DND-41 (cell line): ENCODE data around the gene DACH1.

ENCODE experiments used
- ATAC-seq: fragments of 200-7000 bp; cut with Tn5 transposase; 3 replicates; pipeline ENCODE4 v1.9.1; 2021; ENCODE audit warnings: low read depth; ENCODE audit not compliant: insufficient read depth
- DNase-seq: peaks from one replicate; pipeline ENCODE4 v3.0.0-alpha.2; 2020
- H2AFZ ChIP-seq: 2 replicates; pipeline ENCODE4 v1.6.0; 2012; ENCODE audit warnings: low read depth, low read length
- H3K27ac ChIP-seq: 2 replicates; pipeline ENCODE4 v1.5.1; 2012; ENCODE audit warnings: low read length, inconsistent platforms
- H3K27me3 ChIP-seq: fragments of 200-600 bp; sonication (generic); 2 replicates; pipeline ENCODE4 v1.6.0; 2012; ENCODE audit warnings: low read length, mild to moderate bottlenecking, inconsistent platforms; ENCODE audit not compliant: insufficient read depth, poor library complexity
- H3K36me3 ChIP-seq: 2 replicates; pipeline ENCODE4 v1.5.1; 2012; ENCODE audit warnings: low read length, inconsistent platforms; ENCODE audit not compliant: insufficient read depth
- H3K4me1 ChIP-seq: 2 replicates; pipeline ENCODE4 v1.5.1; 2012; ENCODE audit warnings: mild to moderate bottlenecking, low read length; ENCODE audit not compliant: insufficient read depth
- H3K4me2 ChIP-seq: 2 replicates; pipeline ENCODE4 v1.6.0; 2012; ENCODE audit warnings: mild to moderate bottlenecking, moderate library complexity, low read length, inconsistent platforms; ENCODE audit not compliant: insufficient read depth
- H3K4me3 ChIP-seq, 2 experiments: fragments of 200-600 bp in 1 of 2; shearing (Covaris generic) in 1 of 2; 2 replicates each; pipeline ENCODE4 v1.5.1; 2012 to 2016; ENCODE audit warnings: inconsistent platforms in 2 of 2, low read length in 2 of 2, mild to moderate bottlenecking in 2 of 2, low read depth in 1 of 2, moderate library complexity in 1 of 2
- H3K79me2 ChIP-seq: 2 replicates; pipeline ENCODE4 v1.6.0; 2012; ENCODE audit warnings: low read length, inconsistent platforms; ENCODE audit not compliant: insufficient read depth
- H3K9ac ChIP-seq: 2 replicates; pipeline ENCODE4 v1.6.0; 2012; ENCODE audit warnings: low read depth, mild to moderate bottlenecking, inconsistent platforms, low read length, moderate library complexity
- H3K9me3 ChIP-seq: 2 replicates; pipeline ENCODE4 v1.5.1; 2012; ENCODE audit warnings: low read length, moderate library complexity, mild to moderate bottlenecking, inconsistent platforms; ENCODE audit not compliant: insufficient read depth, severe bottlenecking
- H4K20me1 ChIP-seq: 2 replicates; pipeline ENCODE4 v1.6.0; 2012; ENCODE audit warnings: low read length; ENCODE audit not compliant: insufficient read depth
- EZH2 ChIP-seq: IDR thresholded peaks from 3 replicates; pipeline ENCODE4 v1.6.1; 2012; ENCODE audit warnings: borderline replicate concordance, low read depth, mild to moderate bottlenecking, moderate library complexity, low read length, inconsistent platforms; ENCODE audit not compliant: severe bottlenecking
- TF ChIP-seq, protein P1 (sequence below): IDR thresholded peaks from 2 replicates; pipeline ENCODE4 v1.5.1; 2012; ENCODE audit warnings: borderline replicate concordance, low read length, moderate library complexity, mild to moderate bottlenecking; ENCODE audit not compliant: poor library complexity, severe bottlenecking; ENCODE audit errors: extremely low read depth

The DACH1 gene

DNA sequence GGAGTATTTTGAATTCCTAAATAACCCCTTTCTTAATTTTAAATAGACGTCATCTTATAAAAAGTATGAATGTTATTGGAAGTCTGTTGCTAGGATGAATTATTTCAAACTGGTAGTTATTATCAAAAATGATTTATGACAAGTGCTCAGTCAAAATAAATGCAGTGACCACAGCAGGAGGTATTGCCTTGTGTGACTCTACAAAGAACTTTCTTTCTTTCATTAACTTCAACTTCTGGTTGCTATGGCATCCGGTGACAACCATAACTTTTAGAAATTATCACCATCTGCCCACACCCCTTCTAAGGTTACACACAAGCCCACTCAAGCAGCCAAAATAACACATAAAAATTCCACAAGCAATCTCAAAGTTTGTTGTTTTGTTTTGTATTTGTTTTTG, 189.9 kb downstream of the DACH1 start:
- H3K27me3 ChIP-seq, result no peaks in the 10 kb centered on the region
- no peak overlapping the region for H3K27ac ChIP-seq
- H2AFZ ChIP-seq, result no peak overlapping the region
- no peak overlapping the region for H3K4me2 ChIP-seq
- ATAC-seq (no peak), DNase-seq (no peak)
- H3K79me2 ChIP-seq, result no peaks in the 10 kb centered on the region
- TF ChIP-seq EZH2, result no peak
- TF ChIP-seq, protein P1, sequence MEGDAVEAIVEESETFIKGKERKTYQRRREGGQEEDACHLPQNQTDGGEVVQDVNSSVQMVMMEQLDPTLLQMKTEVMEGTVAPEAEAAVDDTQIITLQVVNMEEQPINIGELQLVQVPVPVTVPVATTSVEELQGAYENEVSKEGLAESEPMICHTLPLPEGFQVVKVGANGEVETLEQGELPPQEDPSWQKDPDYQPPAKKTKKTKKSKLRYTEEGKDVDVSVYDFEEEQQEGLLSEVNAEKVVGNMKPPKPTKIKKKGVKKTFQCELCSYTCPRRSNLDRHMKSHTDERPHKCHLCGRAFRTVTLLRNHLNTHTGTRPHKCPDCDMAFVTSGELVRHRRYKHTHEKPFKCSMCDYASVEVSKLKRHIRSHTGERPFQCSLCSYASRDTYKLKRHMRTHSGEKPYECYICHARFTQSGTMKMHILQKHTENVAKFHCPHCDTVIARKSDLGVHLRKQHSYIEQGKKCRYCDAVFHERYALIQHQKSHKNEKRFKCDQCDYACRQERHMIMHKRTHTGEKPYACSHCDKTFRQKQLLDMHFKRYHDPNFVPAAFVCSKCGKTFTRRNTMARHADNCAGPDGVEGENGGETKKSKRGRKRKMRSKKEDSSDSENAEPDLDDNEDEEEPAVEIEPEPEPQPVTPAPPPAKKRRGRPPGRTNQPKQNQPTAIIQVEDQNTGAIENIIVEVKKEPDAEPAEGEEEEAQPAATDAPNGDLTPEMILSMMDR, result no peak
- no peak overlapping the region for H3K4me3 ChIP-seq
- no peaks in the 10 kb centered on the region for H3K4me1 ChIP-seq
- H3K36me3 ChIP-seq, result no peaks in the 10 kb centered on the region
- H3K9me3 ChIP-seq, result no peaks in the 10 kb centered on the region
- no peaks in the 10 kb centered on the region for H4K20me1 ChIP-seq
- H3K9ac ChIP-seq, result no peak overlapping the region

GRCh38 chr13:71672512-71672911, 194.5 kb downstream of the DACH1 start:
- DNase-seq (no peak), ATAC-seq (no peak)
- Histone ChIP-seq H3K36me3 (no peaks in the 10 kb centered on the region), H4K20me1 (no peaks in the 10 kb centered on the region), H3K9me3 (no peaks in the 10 kb centered on the region), H3K27ac (no peak overlapping the region), H3K9ac (no peak overlapping the region), H3K4me1 (no peaks in the 10 kb centered on the region), H3K79me2 (no peaks in the 10 kb centered on the region), H2AFZ (no peak overlapping the region), H3K27me3 (no peaks in the 10 kb centered on the region), H3K4me3 (no peak overlapping the region), H3K4me2 (no peak overlapping the region)
- TF ChIP-seq, protein P1, result peak; percentile 13
- no peak for TF ChIP-seq EZH2

DNA sequence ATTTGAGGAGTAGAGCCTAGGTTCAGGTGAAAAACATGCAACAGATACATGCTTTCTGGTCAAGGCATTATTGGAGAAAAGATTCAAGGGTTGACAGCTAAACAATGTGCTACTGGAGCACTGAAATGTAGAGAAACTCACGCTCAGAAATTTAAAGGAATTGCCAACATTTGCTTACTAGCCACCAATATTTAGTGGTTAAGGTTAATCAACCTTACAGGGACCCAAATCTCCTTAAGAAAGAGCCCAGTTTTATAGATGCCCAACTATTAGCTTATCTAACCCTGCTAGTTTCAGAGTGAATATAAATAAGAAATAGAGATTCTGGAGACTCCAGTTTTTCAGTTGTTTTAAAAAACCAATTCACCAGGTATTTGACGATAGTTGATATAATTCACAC, 203.6 kb downstream of the DACH1 start:
- TF ChIP-seq, protein P1, result no peak
- no peak for TF ChIP-seq EZH2
- H3K4me1 ChIP-seq, result no peaks in the 10 kb centered on the region
- H4K20me1 ChIP-seq, result no peaks in the 10 kb centered on the region

GRCh38 chr13:71661921-71662320, 205.1 kb downstream of the DACH1 start:
- no peak for DNase-seq
- H3K9ac ChIP-seq, result no peak overlapping the region
- no peak for ATAC-seq
- no peaks in the 10 kb centered on the region for H3K4me1 ChIP-seq
- no peak overlapping the region for H3K27ac ChIP-seq
- TF ChIP-seq, protein P1, result no peak
- no peak for TF ChIP-seq EZH2
- H3K4me2 ChIP-seq, result no peak overlapping the region
- no peak overlapping the region for H2AFZ ChIP-seq
- H3K36me3 ChIP-seq, result no peaks in the 10 kb centered on the region
- no peaks in the 10 kb centered on the region for H3K27me3 ChIP-seq
- no peaks in the 10 kb centered on the region for H3K9me3 ChIP-seq
- no peaks in the 10 kb centered on the region for H3K79me2 ChIP-seq
- no peaks in the 10 kb centered on the region for H4K20me1 ChIP-seq
- no peak overlapping the region for H3K4me3 ChIP-seq

More for the DNA sequence above, 203.6 kb downstream of the DACH1 start:
- no peak overlapping the region for H3K4me2 ChIP-seq
- no peak overlapping the region for H2AFZ ChIP-seq
- no peaks in the 10 kb centered on the region for H3K36me3 ChIP-seq
- H3K9me3 ChIP-seq, result no peaks in the 10 kb centered on the region
- no peak overlapping the region for H3K4me3 ChIP-seq
- DNase-seq (no peak), ATAC-seq (no peak)
- no peak overlapping the region for H3K27ac ChIP-seq
- no peaks in the 10 kb centered on the region for H3K27me3 ChIP-seq
- H3K79me2 ChIP-seq, result no peaks in the 10 kb centered on the region
- no peak overlapping the region for H3K9ac ChIP-seq
